ENCODE data around the gene RAB27B. TPM values are rescaled to one million over a fixed set of nuclear protein-coding genes. Genes with fewer than 3 reads are reported as not detected.
"Not testable (repeated sequence)": the region's sequence is repeated elsewhere in the genome, so short reads cannot be mapped to it uniquely, and the experiment has no call there.

The RAB27B gene
- 28.5 and 30.4 TPM in 2 replicates for total RNA-seq (2014; rRNA removed; shearing (Covaris generic))
- 9.0 and 16.2 TPM in 2 replicates for polyA plus RNA-seq (2014; cell fraction: nucleus; rRNA removed)

GRCh38 chr18:54828281-54828881, at the start of gene RAB27B:
Gene RAB27B, plus strand, starts transcription at chr18:54828477. Its CDS starts 49,109 bp downstream, at chr18:54877586.
- DNase-seq (ENCODE audit: extremely low read depth, low read depth) = peak; percentile 85

GRCh38 chr18:54780285-54780861, 47.9 kb upstream of the RAB27B start:
- DNase-seq (ENCODE audit: extremely low read depth, low read depth) = no peak

GRCh38 chr18:54780970-54781369, 47.3 kb upstream of the RAB27B start:
- DNase-seq (ENCODE audit: extremely low read depth, low read depth) = no peak

GRCh38 chr18:54783139-54783538, 45.1 kb upstream of the RAB27B start:
- no peak for DNase-seq (ENCODE audit: extremely low read depth, low read depth)

- no peak for DNase-seq (ENCODE audit: extremely low read depth, low read depth)
Observed at GRCh38 chr18:54786206-54786605, 42.1 kb upstream of the RAB27B start.

- no peak for DNase-seq (ENCODE audit: extremely low read depth, low read depth)
Observed at GRCh38 chr18:54787121-54787520, 41.2 kb upstream of the RAB27B start.

GRCh38 chr18:54787616-54788015, 40.7 kb upstream of the RAB27B start:
- no peak for DNase-seq (ENCODE audit: extremely low read depth, low read depth)

GRCh38 chr18:54790109-54790508, 38.2 kb upstream of the RAB27B start:
- no peak for DNase-seq (ENCODE audit: extremely low read depth, low read depth)

GRCh38 chr18:54791657-54792056, 36.6 kb upstream of the RAB27B start:
- no peak for DNase-seq (ENCODE audit: extremely low read depth, low read depth)

GRCh38 chr18:54792079-54792478, 36.2 kb upstream of the RAB27B start:
- DNase-seq (ENCODE audit: extremely low read depth, low read depth) = no peak

- DNase-seq (ENCODE audit: extremely low read depth, low read depth) = no peak
Observed at GRCh38 chr18:54794823-54795222, 33.5 kb upstream of the RAB27B start.

- no peak for DNase-seq (ENCODE audit: extremely low read depth, low read depth)
Observed at GRCh38 chr18:54798186-54798585, 30.1 kb upstream of the RAB27B start.

GRCh38 chr18:54801374-54801773, 26.9 kb upstream of the RAB27B start:
- no peak for DNase-seq (ENCODE audit: extremely low read depth, low read depth)

- no peak for DNase-seq (ENCODE audit: extremely low read depth, low read depth)
Observed at GRCh38 chr18:54802178-54802577, 26.1 kb upstream of the RAB27B start.

GRCh38 chr18:54802686-54803395, 25.4 kb upstream of the RAB27B start:
- no peak for DNase-seq (ENCODE audit: extremely low read depth, low read depth)

GRCh38 chr18:54805571-54806334, 22.5 kb upstream of the RAB27B start:
- no peak for DNase-seq (ENCODE audit: extremely low read depth, low read depth)

GRCh38 chr18:54806526-54806925, 21.8 kb upstream of the RAB27B start:
- DNase-seq (ENCODE audit: extremely low read depth, low read depth) = no peak

GRCh38 chr18:54807303-54807702, 21.0 kb upstream of the RAB27B start:
- DNase-seq (ENCODE audit: extremely low read depth, low read depth) = no peak

- DNase-seq (ENCODE audit: extremely low read depth, low read depth) = not testable (repeated sequence)
Observed at GRCh38 chr18:54810662-54811061, 17.6 kb upstream of the RAB27B start.

- no peak for DNase-seq (ENCODE audit: extremely low read depth, low read depth)
Observed at GRCh38 chr18:54812885-54813284, 15.4 kb upstream of the RAB27B start.

- DNase-seq (ENCODE audit: extremely low read depth, low read depth) = no peak
Observed at GRCh38 chr18:54813305-54813704, 15.0 kb upstream of the RAB27B start.

Data from NCI-H460 (cell line).